ENCODE measurements around the gene BLCAP.

GRCh38 chr20:37511610-37512275 lies 15.9 kb downstream of the BLCAP start:
- no peak for TF ChIP-seq POLR2A (IDR thresholded peaks at IDR 0.05; ENCODE audit: low read length)
- no peak for TF ChIP-seq GATA1 (IDR thresholded peaks at IDR 0.05; ENCODE audit: low read depth, low read length)

Measured in erythroblast (primary cell).